ENCODE data around the gene CDC42BPG.

The CDC42BPG gene

GRCh38 chr11:64839887-64840782 lies 4.3 kb downstream of the CDC42BPG start:
- H3K79me2 ChIP-seq (ENCODE audit: control insufficient read depth, insufficient read depth, low read length, poor library complexity), result peaks cover 21% of the 10 kb centered on the region
- no peak overlapping the region for H2AK5ac ChIP-seq (ENCODE audit: low read length)
- WGBS (ENCODE audit: extremely low coverage, insufficient coverage, insufficient read length), result no CpG with 5 or more reads among the region's 24 CpGs
- peaks cover 5% of the 10 kb centered on the region for H3K9me3 ChIP-seq (ENCODE audit: insufficient read depth, low read depth, low read length)
- no peak overlapping the region for H4K91ac ChIP-seq (ENCODE audit: low read depth, low read length)
- H2AFZ ChIP-seq (ENCODE audit: insufficient read depth, low read length, poor library complexity), result no peak overlapping the region
- no peak overlapping the region for H4K8ac ChIP-seq (ENCODE audit: low read depth, low read length)
- no peak overlapping the region for H3K4me3 ChIP-seq (ENCODE audit: low read depth, low read length)
- H3K4me1 ChIP-seq (ENCODE audit: control insufficient read depth in 1 of 2, insufficient read depth in 2 of 2, low read length in 2 of 2), result peaks cover 18 to 28% of the 10 kb centered on the region in 2 experiments
- peaks cover 35% of the 10 kb centered on the region for H3K79me1 ChIP-seq (ENCODE audit: low read length)
- no peak overlapping the region for H2BK120ac ChIP-seq (ENCODE audit: insufficient read depth, low read length, poor library complexity)
- H3K27me3 ChIP-seq (ENCODE audit: insufficient read depth, low read length), result no peaks in the 10 kb centered on the region
- peaks cover 55 to 56% of the 10 kb centered on the region in 2 experiments for H3K36me3 ChIP-seq (ENCODE audit: control insufficient read depth in 1 of 2, insufficient read depth in 2 of 2, low read length in 2 of 2)
- no peak overlapping the region for H3K4me2 ChIP-seq (ENCODE audit: low read length)
- H2BK5ac ChIP-seq (ENCODE audit: low read depth, low read length, poor library complexity), result no peak overlapping the region
- H2BK12ac ChIP-seq (ENCODE audit: low read length), result no peak overlapping the region
- no peak overlapping the region for H3K18ac ChIP-seq (ENCODE audit: low read length)
- DNase-seq, result no peak
- no peak overlapping the region for H3K14ac ChIP-seq (ENCODE audit: low read length)
- no peak overlapping the region for H3K23ac ChIP-seq (ENCODE audit: low read length)
- H4K12ac ChIP-seq (ENCODE audit: low read depth, low read length), result no peak overlapping the region
- no peak overlapping the region for H3K9ac ChIP-seq (ENCODE audit: low read length)
- no peak overlapping the region for H3K4ac ChIP-seq (ENCODE audit: low read depth, low read length)
- H3K27ac ChIP-seq (ENCODE audit: low read depth, low read length), result no peak overlapping the region

GRCh38 chr11:64839335-64839734 lies 5.1 kb downstream of the CDC42BPG start:
- Histone ChIP-seq H2BK12ac (ENCODE audit: low read length) (no peak overlapping the region), H3K4me2 (ENCODE audit: low read length) (no peak overlapping the region), H3K14ac (ENCODE audit: low read length) (no peak overlapping the region), H4K91ac (ENCODE audit: low read depth, low read length) (no peak overlapping the region), H2BK120ac (ENCODE audit: insufficient read depth, low read length, poor library complexity) (no peak overlapping the region), H3K27me3 (ENCODE audit: insufficient read depth, low read length) (no peaks in the 10 kb centered on the region), H3K4me3 (ENCODE audit: low read depth, low read length) (peak overlapping the region; percentile 42), H3K36me3 (ENCODE audit: control insufficient read depth in 1 of 2, insufficient read depth in 2 of 2, low read length in 2 of 2) (peaks cover 63 to 64% of the 10 kb centered on the region in 2 experiments), H3K79me2 (ENCODE audit: control insufficient read depth, insufficient read depth, low read length, poor library complexity) (peaks cover 19% of the 10 kb centered on the region), H3K9ac (ENCODE audit: low read length) (no peak overlapping the region), H3K9me3 (ENCODE audit: insufficient read depth, low read depth, low read length) (peaks cover 3% of the 10 kb centered on the region), H4K12ac (ENCODE audit: low read depth, low read length) (no peak overlapping the region), H2AK5ac (ENCODE audit: low read length) (no peak overlapping the region), H3K27ac (ENCODE audit: low read depth, low read length) (no peak overlapping the region), H4K8ac (ENCODE audit: low read depth, low read length) (no peak overlapping the region), H2AFZ (ENCODE audit: insufficient read depth, low read length, poor library complexity) (no peak overlapping the region), H3K4ac (ENCODE audit: low read depth, low read length) (no peak overlapping the region), H3K18ac (ENCODE audit: low read length) (no peak overlapping the region), H3K23ac (ENCODE audit: low read length) (no peak overlapping the region), H2BK5ac (ENCODE audit: low read depth, low read length, poor library complexity) (no peak overlapping the region), H3K4me1 (ENCODE audit: control insufficient read depth in 1 of 2, insufficient read depth in 2 of 2, low read length in 2 of 2) (peaks cover 18 to 26% of the 10 kb centered on the region in 2 experiments), H3K79me1 (ENCODE audit: low read length) (peaks cover 29% of the 10 kb centered on the region)
- DNase-seq, result no peak
- no CpG with 5 or more reads among the region's 13 CpGs for WGBS (ENCODE audit: extremely low coverage, insufficient coverage, insufficient read length)

GRCh38 chr11:64838600-64839334 lies 5.7 kb downstream of the CDC42BPG start:
- Histone ChIP-seq H3K4me2 (ENCODE audit: low read length) (no peak overlapping the region), H3K4me1 (ENCODE audit: control insufficient read depth in 1 of 2, insufficient read depth in 2 of 2, low read length in 2 of 2) (peaks cover 18 to 22% of the 10 kb centered on the region in 2 experiments), H4K91ac (ENCODE audit: low read depth, low read length) (no peak overlapping the region), H3K36me3 (ENCODE audit: control insufficient read depth in 1 of 2, insufficient read depth in 2 of 2, low read length in 2 of 2) (peaks cover 69 to 70% of the 10 kb centered on the region in 2 experiments), H3K14ac (ENCODE audit: low read length) (no peak overlapping the region), H3K4ac (ENCODE audit: low read depth, low read length) (no peak overlapping the region), H3K9me3 (ENCODE audit: insufficient read depth, low read depth, low read length) (peaks cover 3% of the 10 kb centered on the region), H3K9ac (ENCODE audit: low read length) (no peak overlapping the region), H3K79me1 (ENCODE audit: low read length) (peaks cover 24% of the 10 kb centered on the region), H3K18ac (ENCODE audit: low read length) (no peak overlapping the region), H3K27ac (ENCODE audit: low read depth, low read length) (no peak overlapping the region), H4K12ac (ENCODE audit: low read depth, low read length) (no peak overlapping the region), H3K27me3 (ENCODE audit: insufficient read depth, low read length) (no peaks in the 10 kb centered on the region), H3K79me2 (ENCODE audit: control insufficient read depth, insufficient read depth, low read length, poor library complexity) (peaks cover 13% of the 10 kb centered on the region), H3K23ac (ENCODE audit: low read length) (no peak overlapping the region), H4K8ac (ENCODE audit: low read depth, low read length) (no peak overlapping the region), H2BK12ac (ENCODE audit: low read length) (no peak overlapping the region), H2AK5ac (ENCODE audit: low read length) (no peak overlapping the region), H2BK120ac (ENCODE audit: insufficient read depth, low read length, poor library complexity) (no peak overlapping the region), H3K4me3 (ENCODE audit: low read depth, low read length) (no peak overlapping the region), H2AFZ (ENCODE audit: insufficient read depth, low read length, poor library complexity) (no peak overlapping the region), H2BK5ac (ENCODE audit: low read depth, low read length, poor library complexity) (no peak overlapping the region)
- DNase-seq, result no peak
- no CpG with 5 or more reads among the region's 28 CpGs for WGBS (ENCODE audit: extremely low coverage, insufficient coverage, insufficient read length)

- Histone ChIP-seq H2BK120ac (ENCODE audit: insufficient read depth, low read length, poor library complexity) (no peak overlapping the region), H3K4me3 (ENCODE audit: low read depth, low read length) (no peak overlapping the region), H3K79me1 (ENCODE audit: low read length) (peaks cover 16% of the 10 kb centered on the region), H3K4me2 (ENCODE audit: low read length) (no peak overlapping the region), H3K18ac (ENCODE audit: low read length) (no peak overlapping the region), H3K4ac (ENCODE audit: low read depth, low read length) (no peak overlapping the region), H3K14ac (ENCODE audit: low read length) (no peak overlapping the region), H3K79me2 (ENCODE audit: control insufficient read depth, insufficient read depth, low read length, poor library complexity) (peaks cover 6% of the 10 kb centered on the region), H3K9ac (ENCODE audit: low read length) (no peak overlapping the region), H2BK5ac (ENCODE audit: low read depth, low read length, poor library complexity) (no peak overlapping the region), H3K9me3 (ENCODE audit: insufficient read depth, low read depth, low read length) (peaks cover 3% of the 10 kb centered on the region), H2AK5ac (ENCODE audit: low read length) (no peak overlapping the region), H3K27ac (ENCODE audit: low read depth, low read length) (no peak overlapping the region), H3K23ac (ENCODE audit: low read length) (no peak overlapping the region), H4K91ac (ENCODE audit: low read depth, low read length) (no peak overlapping the region), H2AFZ (ENCODE audit: insufficient read depth, low read length, poor library complexity) (no peak overlapping the region), H4K8ac (ENCODE audit: low read depth, low read length) (no peak overlapping the region), H3K4me1 (ENCODE audit: control insufficient read depth in 1 of 2, insufficient read depth in 2 of 2, low read length in 2 of 2) (peaks cover 13 to 15% of the 10 kb centered on the region in 2 experiments), H3K36me3 (ENCODE audit: control insufficient read depth in 1 of 2, insufficient read depth in 2 of 2, low read length in 2 of 2) (peaks cover 77 to 78% of the 10 kb centered on the region in 2 experiments), H4K12ac (ENCODE audit: low read depth, low read length) (no peak overlapping the region), H2BK12ac (ENCODE audit: low read length) (no peak overlapping the region), H3K27me3 (ENCODE audit: insufficient read depth, low read length) (no peaks in the 10 kb centered on the region)
- no peak for DNase-seq
- no CpG with 5 or more reads among the region's 10 CpGs for WGBS (ENCODE audit: extremely low coverage, insufficient coverage, insufficient read length)
Observed at GRCh38 chr11:64837887-64838351, 6.5 kb downstream of the CDC42BPG start.
